ENCODE results near the gene SORL1. TPM values are rescaled to one million over a fixed set of nuclear protein-coding genes. Genes with fewer than 3 reads are reported as not detected.

Gene SORL1
- total RNA-seq, 1 experiment from 2014 or later, result 197 TPM

- H4K20me1 ChIP-seq (ENCODE audit: insufficient read depth, low read depth, low read length), result no peaks in the 10 kb centered on the region
Observed at GRCh38 chr11:121435551-121436511, 16.3 kb upstream of the SORL1 start.

GRCh38 chr11:121437018-121437685 lies 15.0 kb upstream of the SORL1 start:
- Histone ChIP-seq H3K4me3 (ENCODE audit: low read length) (no peak overlapping the region), H3K4me1 (ENCODE audit: low read length) (peaks cover 58% of the 10 kb centered on the region), H3K9me3 (ENCODE audit: low read length) (no peaks in the 10 kb centered on the region), H3K9me2 (replicated peaks; ENCODE audit: insufficient read depth, low read length) (no peaks in the 10 kb centered on the region), H4K20me1 (ENCODE audit: insufficient read depth, low read depth, low read length) (no peaks in the 10 kb centered on the region), H3K79me2 (ENCODE audit: low read length) (no peaks in the 10 kb centered on the region), H3K27ac (ENCODE audit: low read length) (peak overlapping the region; percentile 100), H3K27me3 (ENCODE audit: low read length) (no peaks in the 10 kb centered on the region), H3K9ac (ENCODE audit: low read length) (peak overlapping the region; percentile 68), H2AFZ (ENCODE audit: low read length) (0 out of 2 replicates have a peak overlapping the region, but pooled peaks have one; percentile 14), H3K36me3 (ENCODE audit: insufficient read depth, low read length) (no peaks in the 10 kb centered on the region), H3K4me2 (ENCODE audit: low read depth, low read length, poor library complexity, severe bottlenecking) (peak overlapping the region; percentile 48)
- DNase-seq, result no peak

More at GRCh38 chr11:121435551-121436511, 16.3 kb upstream of the SORL1 start:
- Histone ChIP-seq H2AFZ (ENCODE audit: low read length) (no peak overlapping the region), H3K79me2 (ENCODE audit: low read length) (no peaks in the 10 kb centered on the region), H3K36me3 (ENCODE audit: insufficient read depth, low read length) (no peaks in the 10 kb centered on the region), H3K4me2 (ENCODE audit: low read depth, low read length, poor library complexity, severe bottlenecking) (peak overlapping the region; percentile 48), H3K4me3 (ENCODE audit: low read length) (no peak overlapping the region), H3K9ac (ENCODE audit: low read length) (peak overlapping the region; percentile 68), H3K9me3 (ENCODE audit: low read length) (no peaks in the 10 kb centered on the region), H3K9me2 (replicated peaks; ENCODE audit: insufficient read depth, low read length) (no peaks in the 10 kb centered on the region), H3K27me3 (ENCODE audit: low read length) (no peaks in the 10 kb centered on the region), H3K4me1 (ENCODE audit: low read length) (peaks cover 71% of the 10 kb centered on the region), H3K27ac (ENCODE audit: low read length) (peak overlapping the region; percentile 100)
- DNase-seq, result peak; percentile 65

- no peak for DNase-seq
- Histone ChIP-seq H3K4me2 (ENCODE audit: low read depth, low read length, poor library complexity, severe bottlenecking) (no peak overlapping the region), H4K20me1 (ENCODE audit: insufficient read depth, low read depth, low read length) (no peaks in the 10 kb centered on the region)
Observed at GRCh38 chr11:121437686-121438078, 14.4 kb upstream of the SORL1 start.

GRCh38 chr11:121439337-121439736 lies 12.8 kb upstream of the SORL1 start:
- Histone ChIP-seq H4K20me1 (ENCODE audit: insufficient read depth, low read depth, low read length) (no peaks in the 10 kb centered on the region), H3K36me3 (ENCODE audit: insufficient read depth, low read length) (no peaks in the 10 kb centered on the region), H3K9me2 (replicated peaks; ENCODE audit: insufficient read depth, low read length) (no peaks in the 10 kb centered on the region), H3K9me3 (ENCODE audit: low read length) (no peaks in the 10 kb centered on the region), H3K79me2 (ENCODE audit: low read length) (0 out of 2 replicates have a peak, but pooled peaks cover 2% of the 10 kb centered on the region), H2AFZ (ENCODE audit: low read length) (no peak overlapping the region), H3K4me3 (ENCODE audit: low read length) (no peak overlapping the region), H3K27me3 (ENCODE audit: low read length) (no peaks in the 10 kb centered on the region), H3K4me1 (ENCODE audit: low read length) (peaks cover 56% of the 10 kb centered on the region), H3K4me2 (ENCODE audit: low read depth, low read length, poor library complexity, severe bottlenecking) (no peak overlapping the region), H3K9ac (ENCODE audit: low read length) (no peak overlapping the region), H3K27ac (ENCODE audit: low read length) (peak overlapping the region; percentile 61)
- no peak for DNase-seq

More at GRCh38 chr11:121437686-121438078, 14.4 kb upstream of the SORL1 start:
- H2AFZ ChIP-seq (ENCODE audit: low read length), result 0 out of 2 replicates have a peak overlapping the region, but pooled peaks have one; percentile 14
- no peaks in the 10 kb centered on the region for H3K9me3 ChIP-seq (ENCODE audit: low read length)
- no peaks in the 10 kb centered on the region for H3K36me3 ChIP-seq (ENCODE audit: insufficient read depth, low read length)
- peak overlapping the region; percentile 68; the same call in 1 of the 2 replicates for H3K9ac ChIP-seq (ENCODE audit: low read length)
- no peaks in the 10 kb centered on the region for H3K79me2 ChIP-seq (ENCODE audit: low read length)
- no peaks in the 10 kb centered on the region for H3K9me2 ChIP-seq (replicated peaks; ENCODE audit: insufficient read depth, low read length)
- H3K27ac ChIP-seq (ENCODE audit: low read length), result peak overlapping the region; percentile 100
- no peak overlapping the region for H3K4me3 ChIP-seq (ENCODE audit: low read length)
- peaks cover 56% of the 10 kb centered on the region for H3K4me1 ChIP-seq (ENCODE audit: low read length)
- no peaks in the 10 kb centered on the region for H3K27me3 ChIP-seq (ENCODE audit: low read length)

GRCh38 chr11:121439759-121440158 lies 12.4 kb upstream of the SORL1 start:
- no peak overlapping the region for H3K4me2 ChIP-seq (ENCODE audit: low read depth, low read length, poor library complexity, severe bottlenecking)
- no peaks in the 10 kb centered on the region for H3K27me3 ChIP-seq (ENCODE audit: low read length)
- peak overlapping the region; percentile 61 for H3K27ac ChIP-seq (ENCODE audit: low read length)
- H3K9me2 ChIP-seq (replicated peaks; ENCODE audit: insufficient read depth, low read length), result no peaks in the 10 kb centered on the region
- no peaks in the 10 kb centered on the region for H3K9me3 ChIP-seq (ENCODE audit: low read length)
- no peak overlapping the region for H3K4me3 ChIP-seq (ENCODE audit: low read length)
- no peaks in the 10 kb centered on the region for H3K36me3 ChIP-seq (ENCODE audit: insufficient read depth, low read length)
- H3K9ac ChIP-seq (ENCODE audit: low read length), result no peak overlapping the region
- H3K79me2 ChIP-seq (ENCODE audit: low read length), result 0 out of 2 replicates have a peak, but pooled peaks cover 2% of the 10 kb centered on the region
- peaks cover 56% of the 10 kb centered on the region for H3K4me1 ChIP-seq (ENCODE audit: low read length)
- H2AFZ ChIP-seq (ENCODE audit: low read length), result no peak overlapping the region
- no peaks in the 10 kb centered on the region for H4K20me1 ChIP-seq (ENCODE audit: insufficient read depth, low read depth, low read length)
- no peak for DNase-seq

- no peaks in the 10 kb centered on the region for H4K20me1 ChIP-seq (ENCODE audit: insufficient read depth, low read depth, low read length)
- no peaks in the 10 kb centered on the region for H3K9me2 ChIP-seq (replicated peaks; ENCODE audit: insufficient read depth, low read length)
- H3K4me3 ChIP-seq (ENCODE audit: low read length), result no peak overlapping the region
- peak overlapping the region; percentile 36 for H3K27ac ChIP-seq (ENCODE audit: low read length)
- no peaks in the 10 kb centered on the region for H3K27me3 ChIP-seq (ENCODE audit: low read length)
- H3K9me3 ChIP-seq (ENCODE audit: low read length), result no peaks in the 10 kb centered on the region
- H2AFZ ChIP-seq (ENCODE audit: low read length), result no peak overlapping the region
- no peak overlapping the region for H3K9ac ChIP-seq (ENCODE audit: low read length)
- H3K36me3 ChIP-seq (ENCODE audit: insufficient read depth, low read length), result no peaks in the 10 kb centered on the region
- H3K79me2 ChIP-seq (ENCODE audit: low read length), result 0 out of 2 replicates have a peak, but pooled peaks cover 2% of the 10 kb centered on the region
- DNase-seq, result no peak
- H3K4me2 ChIP-seq (ENCODE audit: low read depth, low read length, poor library complexity, severe bottlenecking), result no peak overlapping the region
- H3K4me1 ChIP-seq (ENCODE audit: low read length), result peaks cover 56% of the 10 kb centered on the region
Observed at GRCh38 chr11:121441521-121441920, 10.6 kb upstream of the SORL1 start.

- no peaks in the 10 kb centered on the region for H3K9me3 ChIP-seq (ENCODE audit: low read length)
- H3K4me1 ChIP-seq (ENCODE audit: low read length), result peaks cover 60% of the 10 kb centered on the region
- DNase-seq, result no peak
- no peaks in the 10 kb centered on the region for H3K9me2 ChIP-seq (replicated peaks; ENCODE audit: insufficient read depth, low read length)
- no peaks in the 10 kb centered on the region for H3K36me3 ChIP-seq (ENCODE audit: insufficient read depth, low read length)
- no peaks in the 10 kb centered on the region for H3K27me3 ChIP-seq (ENCODE audit: low read length)
- H3K4me3 ChIP-seq (ENCODE audit: low read length), result peak overlapping the region; percentile 55; the same call in 1 of the 2 replicates
- 0 out of 2 replicates have a peak, but pooled peaks cover 2% of the 10 kb centered on the region for H3K79me2 ChIP-seq (ENCODE audit: low read length)
- H3K27ac ChIP-seq (ENCODE audit: low read length), result peak overlapping the region; percentile 99
- H2AFZ ChIP-seq (ENCODE audit: low read length), result no peak overlapping the region
- H3K4me2 ChIP-seq (ENCODE audit: low read depth, low read length, poor library complexity, severe bottlenecking), result peak overlapping the region; percentile 74
- no peaks in the 10 kb centered on the region for H4K20me1 ChIP-seq (ENCODE audit: insufficient read depth, low read depth, low read length)
- H3K9ac ChIP-seq (ENCODE audit: low read length), result peak overlapping the region; percentile 83
Observed at GRCh38 chr11:121443688-121444275, 8.3 kb upstream of the SORL1 start.

Measured in Karpas-422 (cell line).